Stomach (tissue), 9 donors: ENCODE data around the gene ACER1. TPM values are rescaled to one million over a fixed set of nuclear protein-coding genes. Genes with fewer than 3 reads are reported as not detected.

Experiments used
- DNase-seq, 2 donors: peaks; one replicate each; pipeline versions ENCODE4 v3.0.0 to v3.0.0-alpha.2; 2013 to 2019
- H3K27ac ChIP-seq, 5 donors: fragments of 200-600 bp in 4 of 5; sonication (generic) in 4 of 5; one replicate each; pipeline ENCODE4 v1.5.1; 2013 to 2019; ENCODE audit warnings: mild to moderate bottlenecking in 1 of 5, moderate library complexity in 1 of 5
- H3K27me3 ChIP-seq, 3 donors: fragments of 200-600 bp; sonication (generic); one replicate each; pipeline ENCODE4 v1.5.1; 2017 to 2019; ENCODE audit warnings: mixed run types in 1 of 3
- H3K36me3 ChIP-seq, 4 donors: fragments of 200-600 bp; sonication (generic); 1 replicate in 3 of 4; 2 replicates in 1 of 4; pipeline ENCODE4 v1.5.1; 2016 to 2019
- H3K4me1 ChIP-seq, 4 donors: fragments of 200-600 bp; sonication (generic); one replicate each; pipeline ENCODE4 v1.5.1; 2016 to 2019
- H3K4me3 ChIP-seq, 4 donors: fragments of 200-600 bp; sonication (generic) in 3 of 4; one replicate each; pipeline ENCODE4 v1.5.1; 2016 to 2019; ENCODE audit warnings: mild to moderate bottlenecking in 1 of 4
- H3K9me3 ChIP-seq, 4 donors: fragments of 200-600 bp; sonication (generic); one replicate each; pipeline ENCODE4 v1.5.1; 2016 to 2019
- CTCF ChIP-seq, 7 experiments: fragments of 450-650 bp in 4 of 7; fragments of 200-600 bp in 3 of 7; sonication (generic) in 3 of 7; IDR thresholded peaks; one replicate each; pipeline ENCODE4 v1.5.1; 2016 to 2019; ENCODE audit warnings: antibody characterized with exemption in 7 of 7, control low read depth in 2 of 7, mild to moderate bottlenecking in 1 of 7
- EP300 ChIP-seq: sonication (generic); formaldehyde crosslinking; IDR thresholded peaks from one replicate; pipeline ENCODE4 v1.6.1; 2017; ENCODE audit warnings: antibody characterized with exemption
- POLR2A ChIP-seq, 4 donors: fragments of 450-650 bp; IDR thresholded peaks; one replicate each; pipeline ENCODE4 v1.6.1; 2016; ENCODE audit warnings: antibody characterized with exemption in 4 of 4, control low read depth in 2 of 4, mild to moderate bottlenecking in 1 of 4, moderate library complexity in 1 of 4
- POLR2AphosphoS5 ChIP-seq, 3 donors: sonication (generic); formaldehyde crosslinking; IDR thresholded peaks; one replicate each; pipeline ENCODE4 v1.6.1; 2016; ENCODE audit warnings: antibody characterized with exemption in 3 of 3
- WGBS, 5 donors: extraction: QIAGEN DNeasy Blood & Tissue Kit in 3 of 5; methylation state at CpG; one replicate each; pipeline versions ENCODE4 v1.1.5 to v1.1.7; 2013 to 2018; 5-methylcytosine and 5-hydroxymethylcytosine counted together
- intact Hi-C: fragments of 100-400 bp; cut with DNase I; formaldehyde crosslinking; loops from one replicate; pipeline ENCODE4 v1.15.1; 2023; ENCODE audit warnings: low total_unique reads
- polyA plus RNA-seq, 3 donors: library from polyadenylated mRNA; stranded (reverse); fragments of 200-250 nt; gene quantifications; one replicate each; pipeline ENCODE4 v1.2.3, GENCODE V29; 2013
- total RNA-seq, 5 donors: library from RNA; depleted of rRNA; stranded (reverse); fragments of >200 nt; gene quantifications; one replicate each; pipeline versions ENCODE4 v1.1.0 to v1.2.3, GENCODE V29; 2014 to 2016
- donor health status: healthy with polysubstance abuse.
- donor health status: Bipolar disorder and iron deficiency.
- donor health status: healthy.

Gene ACER1
- total and polyA plus RNA-seq, 8 donors = 0.08 to 3.5 TPM; not detected in 6

- peak overlapping the region in 1 of 5 donors; percentile 12 for H3K27ac ChIP-seq
- WGBS, 5 donors = 75 to 87% (median 85%) methylated on average over 18 of the region's 18 CpGs
- H3K27me3 ChIP-seq = no peaks in the 10 kb centered on the region
- H3K36me3 ChIP-seq = peaks cover 16 to 93% (median 82%) of the 10 kb centered on the region in 4 donors
- no peak overlapping the region for H3K4me3 ChIP-seq
- intact Hi-C loops = no loop called here
- no peak for DNase-seq
- TF ChIP-seq CTCF (IDR thresholded peaks at IDR 0.05) = no peak
- TF ChIP-seq POLR2A (IDR thresholded peaks at IDR 0.05) = no peak
- TF ChIP-seq EP300 = no peak
- TF ChIP-seq POLR2AphosphoS5 (IDR thresholded peaks at IDR 0.05) = no peak
- no peaks in the 10 kb centered on the region for H3K9me3 ChIP-seq
- H3K4me1 ChIP-seq = peaks cover 23 to 69% (median 44%) of the 10 kb centered on the region in 4 donors
These were observed 69.5 kb downstream of the ACER1 start for GRCh38 chr19:6263735-6264444.

- no peak overlapping the region for H3K4me3 ChIP-seq
- no peak for DNase-seq
- whole genome bisulfite sequencing, 5 donors = 79 to 89% (median 81%) methylated on average over 11 to 12 of the region's 12 CpGs
- peaks cover 18 to 69% (median 42%) of the 10 kb centered on the region in 4 donors for H3K4me1 ChIP-seq
- peak overlapping the region in 1 of 5 donors; percentile 12 for H3K27ac ChIP-seq
- TF ChIP-seq POLR2AphosphoS5 (IDR thresholded peaks at IDR 0.05) (no peak), EP300 (no peak), CTCF (IDR thresholded peaks at IDR 0.05) (no peak), POLR2A (IDR thresholded peaks at IDR 0.05) (no peak)
- H3K9me3 ChIP-seq = no peaks in the 10 kb centered on the region
- intact Hi-C loops = no loop called here
- H3K27me3 ChIP-seq = no peaks in the 10 kb centered on the region
- H3K36me3 ChIP-seq = peaks cover 13 to 93% (median 80%) of the 10 kb centered on the region in 4 donors
These were observed 70.1 kb downstream of the ACER1 start for GRCh38 chr19:6263306-6263705.

- Histone ChIP-seq H3K27me3 (no peaks in the 10 kb centered on the region), H3K27ac (no peak overlapping the region), H3K9me3 (no peaks in the 10 kb centered on the region), H3K4me1 (peaks cover 15 to 68% (median 42%) of the 10 kb centered on the region in 4 donors), H3K36me3 (peaks cover 8 to 90% (median 80%) of the 10 kb centered on the region in 4 donors), H3K4me3 (no peak overlapping the region)
- no peak for DNase-seq
- TF ChIP-seq EP300 (no peak), CTCF (IDR thresholded peaks at IDR 0.05) (no peak), POLR2AphosphoS5 (IDR thresholded peaks at IDR 0.05) (no peak), POLR2A (IDR thresholded peaks at IDR 0.05) (no peak)
- 90 to 96% (median 92%) methylated on average over 11 of the region's 11 CpGs for WGBS, 5 donors
- intact Hi-C loops = no loop called here
These were observed 70.9 kb downstream of the ACER1 start for GRCh38 chr19:6262519-6262918.

- no peaks in the 10 kb centered on the region for H3K9me3 ChIP-seq
- H3K27ac ChIP-seq = no peak overlapping the region
- TF ChIP-seq EP300 = no peak
- intact Hi-C loops = no loop called here
- H3K27me3 ChIP-seq = no peaks in the 10 kb centered on the region
- DNase-seq = no peak
- H3K4me1 ChIP-seq = peaks cover 15 to 63% (median 40%) of the 10 kb centered on the region in 4 donors
- H3K36me3 ChIP-seq = peaks cover 11 to 86% (median 74%) of the 10 kb centered on the region in 4 donors
- WGBS, 5 donors = 73 to 84% (median 80%) methylated on average over 11 to 15 of the region's 15 CpGs
- H3K4me3 ChIP-seq = no peak overlapping the region
These were observed 71.5 kb downstream of the ACER1 start for GRCh38 chr19:6261883-6262282.
